GM19467 (cell line): ENCODE results near the gene RPS26.
"Not testable (repeated sequence)": the region's sequence is repeated elsewhere in the genome, so short reads cannot be mapped to it uniquely, and the experiment has no call there.

ENCODE experiments used
- ATAC-seq: cut with Tn5 transposase; IDR thresholded peaks from one replicate; pipeline ENCODE4 v1.9.1; 2021; ENCODE audit warnings: mild to moderate bottlenecking, moderate library complexity; ENCODE audit not compliant: unreplicated experiment

RPS26 gene

DNA sequence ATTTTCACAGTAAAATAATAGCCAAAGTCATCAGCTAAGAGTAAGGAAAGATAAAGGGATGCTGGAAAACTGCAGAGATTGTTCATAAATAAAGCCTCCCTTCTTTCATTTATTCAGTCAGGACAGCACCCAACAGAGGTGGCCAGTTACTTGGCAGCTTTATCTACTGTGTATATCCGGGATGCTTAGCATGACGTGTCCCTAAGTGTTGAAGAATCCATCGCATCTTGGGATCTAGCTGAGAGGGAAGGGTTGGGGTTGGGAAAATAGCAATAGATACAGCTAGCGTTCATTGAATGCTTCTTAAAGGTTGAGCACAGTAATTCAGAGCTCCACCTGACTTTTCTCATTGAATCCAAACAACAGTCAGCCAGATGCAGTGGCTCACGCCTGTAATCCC, 32.7 kb downstream of the RPS26 start:
- no peak for ATAC-seq

DNA sequence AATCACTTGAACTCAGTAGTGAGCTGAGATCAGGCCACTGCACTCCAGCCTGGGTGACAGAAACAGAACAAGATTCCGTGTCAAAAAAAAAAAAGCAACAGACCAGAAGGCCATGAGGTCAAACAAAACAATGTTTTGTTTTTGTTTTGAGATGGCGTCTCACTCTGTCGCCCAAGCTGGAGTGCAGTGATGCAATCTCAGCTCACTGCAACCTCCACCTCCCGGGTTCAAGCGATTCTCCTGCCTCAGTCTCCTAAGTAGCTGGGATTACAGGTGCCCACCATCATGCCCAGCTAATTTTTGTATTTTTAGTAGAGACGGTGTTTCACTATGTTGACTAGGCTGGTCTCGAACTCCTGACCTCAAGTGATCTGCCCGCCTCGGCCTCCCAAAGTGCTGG, 36.2 kb downstream of the RPS26 start:
- ATAC-seq: not testable (repeated sequence)

DNA sequence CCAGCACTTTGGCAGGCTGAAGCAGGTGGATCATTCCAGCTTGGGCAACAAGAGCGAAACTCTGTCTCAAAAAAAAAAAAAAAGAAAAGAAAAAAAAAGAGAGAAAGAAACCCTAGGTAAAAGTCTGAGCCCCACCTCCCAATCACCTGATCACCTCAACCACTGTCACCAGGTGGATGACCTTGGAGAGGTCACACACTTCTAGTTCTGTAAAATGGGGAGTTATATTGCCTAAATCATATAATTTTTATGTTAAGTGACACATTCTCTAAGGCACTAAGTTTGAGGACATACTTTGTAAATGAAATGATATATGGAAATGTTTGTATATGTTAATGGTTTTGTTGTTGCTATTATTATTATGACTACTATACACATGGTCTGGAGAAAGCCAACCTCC, 36.7 kb downstream of the RPS26 start:
- ATAC-seq: no peak

- peak; percentile 74 for ATAC-seq
These were observed 37.4 kb downstream of the RPS26 start for GRCh38 chr12:56078931-56079722.

- ATAC-seq: no peak
These were observed 38.2 kb downstream of the RPS26 start, which contains the start of gene ERBB3 for GRCh38 chr12:56079723-56080555. Gene ERBB3 (plus strand): TSS chr12:56080165. CDS start chr12:56080301, 136 bp downstream.

DNA sequence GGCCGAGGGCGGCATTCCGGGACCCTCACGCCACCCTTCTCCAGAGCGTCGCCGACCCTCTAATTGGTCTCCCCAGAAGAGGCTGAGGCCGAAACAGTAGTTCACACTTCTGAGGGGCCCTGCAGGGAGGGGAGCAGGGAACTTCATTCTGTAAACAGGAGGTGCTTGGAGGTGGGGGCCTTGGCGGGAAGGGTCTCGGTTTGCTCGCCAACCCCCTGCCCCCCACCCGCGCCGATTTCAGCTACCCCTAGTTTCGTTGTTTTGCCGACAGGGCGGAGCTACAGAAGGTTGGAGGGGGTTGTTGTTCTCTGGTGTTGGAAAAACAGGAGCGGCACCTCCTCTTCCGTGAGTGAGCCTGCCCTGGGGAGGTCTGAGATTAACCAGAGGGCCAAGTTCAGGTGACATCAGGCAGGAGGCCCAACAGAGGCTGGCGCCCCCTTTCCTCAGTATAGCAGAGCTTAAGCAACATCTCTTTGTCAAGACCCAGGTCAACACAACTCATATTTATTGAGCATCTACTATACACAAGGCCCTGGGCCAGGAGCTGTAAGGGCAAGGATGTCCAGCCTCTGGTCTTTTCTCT, 38.9 kb downstream of the RPS26 start:
- ATAC-seq: no peak

DNA sequence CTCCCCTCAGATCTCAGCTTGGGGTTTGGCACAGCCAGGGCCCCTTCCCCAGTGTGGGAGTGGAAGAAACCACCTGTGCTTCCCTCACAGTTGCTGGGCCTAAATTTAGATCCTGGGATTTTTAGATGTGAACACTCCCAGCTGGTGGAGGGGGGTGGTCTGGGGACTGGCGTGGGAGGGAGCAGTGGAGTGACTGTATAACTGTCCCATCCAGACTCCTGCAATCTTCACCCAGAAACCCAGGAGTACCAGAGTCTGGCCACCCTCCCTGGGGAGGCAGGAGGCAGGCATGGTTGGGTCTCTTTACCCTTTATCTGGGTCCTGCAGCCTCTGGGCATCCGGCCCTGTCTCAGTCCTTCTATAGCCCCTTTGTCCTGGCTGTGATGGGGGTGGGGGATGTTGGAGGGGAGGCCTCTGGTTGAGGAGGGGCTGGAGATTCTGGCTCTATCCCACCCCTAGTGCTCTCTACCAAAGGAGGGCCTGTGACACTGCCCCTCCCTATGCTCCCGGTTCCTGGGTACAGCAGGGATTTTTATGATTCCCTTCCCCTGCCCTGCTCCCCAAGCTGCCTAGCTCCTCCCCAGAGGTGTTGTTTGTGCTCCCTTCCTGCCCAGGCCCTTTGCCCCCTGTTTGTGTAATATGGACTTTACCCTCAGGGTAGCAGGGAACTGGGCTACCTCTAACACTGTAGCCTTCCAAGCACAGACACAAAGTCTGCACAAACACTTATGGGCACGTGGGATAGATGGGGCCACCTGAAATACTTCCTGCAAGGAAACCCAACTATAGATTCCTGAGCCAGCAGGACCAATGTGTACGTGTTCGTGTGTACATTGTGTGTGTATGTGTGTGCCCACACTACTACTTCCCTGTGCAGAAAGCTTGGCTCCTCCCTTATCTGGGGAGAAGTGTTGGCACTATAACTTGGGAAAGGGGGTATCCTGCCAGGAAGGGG, 40.0 kb downstream of the RPS26 start:
- no peak for ATAC-seq

- ATAC-seq: no peak
These were observed 40.7 kb downstream of the RPS26 start for GRCh38 chr12:56082382-56082781.

GRCh38 chr12:56082967-56083366, 41.2 kb downstream of the RPS26 start:
- ATAC-seq: no peak

- no peak for ATAC-seq
These were observed 43.3 kb downstream of the RPS26 start for GRCh38 chr12:56084958-56085543.

DNA sequence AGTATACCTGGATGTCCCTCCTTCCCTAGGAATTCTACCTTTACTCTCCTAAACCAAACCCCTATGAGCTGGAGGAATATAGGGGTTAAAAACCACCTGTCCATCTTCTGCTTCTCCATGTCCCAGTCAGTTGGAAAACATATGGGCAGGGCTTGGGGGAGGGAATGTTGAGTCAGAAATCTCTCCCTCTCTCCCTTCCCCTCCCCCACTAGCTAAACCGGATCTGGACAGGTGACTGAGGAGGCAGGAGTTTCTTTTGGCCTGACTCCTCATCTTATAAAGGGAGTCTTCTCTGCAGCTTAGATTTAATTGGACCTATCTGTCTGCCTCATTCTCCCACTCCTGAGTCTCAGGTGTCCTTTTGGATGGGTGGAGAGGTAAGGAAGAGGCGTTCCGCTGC, 44.4 kb downstream of the RPS26 start:
- no peak for ATAC-seq

DNA sequence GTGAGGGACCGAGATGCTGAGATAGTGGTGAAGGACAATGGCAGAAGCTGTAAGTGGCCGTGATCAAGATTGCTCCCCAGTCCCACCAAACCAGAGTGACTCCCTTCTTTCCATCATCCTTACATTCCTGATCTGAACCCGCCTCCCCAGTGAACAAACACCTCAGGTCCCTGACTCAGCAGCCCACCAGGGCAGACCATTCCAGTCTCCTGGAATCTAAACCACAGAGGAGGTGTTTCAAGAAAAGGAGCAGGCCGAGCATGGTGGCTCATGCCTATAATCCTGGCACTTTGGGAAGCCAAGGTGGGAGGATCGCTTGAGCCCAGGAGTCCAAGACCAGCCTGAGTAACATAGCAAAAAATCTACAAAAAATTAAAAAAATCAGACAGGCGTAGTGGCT, 44.9 kb downstream of the RPS26 start:
- ATAC-seq: no peak

GRCh38 chr12:56087220-56087619, 45.5 kb downstream of the RPS26 start:
- ATAC-seq: no peak
